ENCODE results near the gene WDR88. TPM values are rescaled to one million over a fixed set of nuclear protein-coding genes. Genes with fewer than 3 reads are reported as not detected.
A peak's percentile ranks its signal among the peaks of the same experiment; 100 is the strongest.

Gene WDR88
- total and polyA plus RNA-seq, 2 of the 13 experiments (the other 11 are each of a cell fraction or from before 2014, with no cell fraction given), result not detected

GRCh38 chr19:33176670-33177416, 44.9 kb downstream of the WDR88 start (continued):
- TF ChIP-seq CTCF (CRISPR knock-in tag; IDR thresholded peaks at IDR 0.05) (no peak), ARNT2 (CRISPR knock-in tag; IDR thresholded peaks at IDR 0.05; ENCODE audit: low read depth) (0 out of 2 replicates have a peak, but pooled peaks have one; percentile 54), SUZ12 (IDR thresholded peaks at IDR 0.05; ENCODE audit: low read depth, low read length) (no peak), HOXA3 (CRISPR knock-in tag; IDR thresholded peaks at IDR 0.05) (peak; percentile 71), GZF1 (CRISPR knock-in tag; IDR thresholded peaks at IDR 0.05) (peak; percentile 84; the same call in 1 of the 2 replicates), TFAP4 (IDR thresholded peaks at IDR 0.05; ENCODE audit: borderline replicate concordance, low read depth) (peak; percentile 74; the same call in 1 of the 2 replicates), FOXO1 (CRISPR knock-in tag; IDR thresholded peaks at IDR 0.05) (peak; percentile 65; the same call in 1 of the 2 replicates), CREM (IDR thresholded peaks at IDR 0.05) (0 out of 2 replicates have a peak, but pooled peaks have one; percentile 33), CREM (CRISPR knock-in tag; IDR thresholded peaks at IDR 0.05) (no peak), NFKBIZ (CRISPR knock-in tag; IDR thresholded peaks at IDR 0.05) (peak; percentile 72; the same call in 1 of the 2 replicates), ZNF350 (CRISPR knock-in tag; IDR thresholded peaks at IDR 0.05; ENCODE audit: borderline replicate concordance, low read depth) (peak; percentile 97), ZFP36 (IDR thresholded peaks at IDR 0.05; ENCODE audit: borderline replicate concordance, low read depth, low read length, partially characterized antibody) (peak; percentile 28), MED1 (CRISPR knock-in tag; IDR thresholded peaks at IDR 0.05) (peak; percentile 71; the same call in 1 of the 2 replicates), ZBTB4 (CRISPR knock-in tag; IDR thresholded peaks at IDR 0.05; ENCODE audit: borderline replicate concordance) (peak; percentile 42; the same call in 1 of the 2 replicates), POLR2AphosphoS5 (IDR thresholded peaks at IDR 0.05; ENCODE audit: low read depth, low read length) (peak; percentile 97), DMAP1 (CRISPR knock-in tag; IDR thresholded peaks at IDR 0.05) (peak; percentile 76), CEBPB (IDR thresholded peaks at IDR 0.05; ENCODE audit: borderline replicate concordance, low read depth, low read length) (no peak), KLF16 (CRISPR knock-in tag; IDR thresholded peaks at IDR 0.05) (peak in 1 of 2 experiments; percentile 91; a peak in 1 of 4 replicates), EEA1 (CRISPR knock-in tag; IDR thresholded peaks at IDR 0.05; ENCODE audit: borderline replicate concordance) (no peak), GABPA (IDR thresholded peaks at IDR 0.05; ENCODE audit: low read depth, low read length) (peak; percentile 75), GABPA (CRISPR knock-in tag; IDR thresholded peaks at IDR 0.05; ENCODE audit: low read depth) (peak; percentile 90), ZNF331 (CRISPR knock-in tag; IDR thresholded peaks at IDR 0.05) (peak; percentile 79), SP140L (CRISPR knock-in tag; IDR thresholded peaks at IDR 0.05; ENCODE audit: borderline replicate concordance) (peak; percentile 98), NRL (CRISPR knock-in tag; IDR thresholded peaks at IDR 0.05; ENCODE audit: borderline replicate concordance) (peak; percentile 57; the same call in 1 of the 2 replicates), RARA (CRISPR knock-in tag; IDR thresholded peaks at IDR 0.05) (0 out of 2 replicates have a peak, but pooled peaks have one; percentile 5)
